Bone marrow (tissue), 2 donors: ENCODE data around the gene OR8B4.
"Not testable (repeated sequence)": the region's sequence is repeated elsewhere in the genome, so short reads cannot be mapped to it uniquely, and the experiment has no call there.

ENCODE experiments used
- DNase-seq, 2 donors: peaks; one replicate each; lab custom pipeline; 2025; lab: John Stamatoyannopoulos, UW

Gene OR8B4

GRCh38 chr11:124405581-124405980, 19.1 kb downstream of the OR8B4 start:
- no peak for DNase-seq

GRCh38 chr11:124403186-124403585, 21.5 kb downstream of the OR8B4 start:
- DNase-seq = not testable (repeated sequence)

- peak; percentile 1 to 14 for DNase-seq
Measured at GRCh38 chr11:124402326-124402922, 22.2 kb downstream of the OR8B4 start.

DNA sequence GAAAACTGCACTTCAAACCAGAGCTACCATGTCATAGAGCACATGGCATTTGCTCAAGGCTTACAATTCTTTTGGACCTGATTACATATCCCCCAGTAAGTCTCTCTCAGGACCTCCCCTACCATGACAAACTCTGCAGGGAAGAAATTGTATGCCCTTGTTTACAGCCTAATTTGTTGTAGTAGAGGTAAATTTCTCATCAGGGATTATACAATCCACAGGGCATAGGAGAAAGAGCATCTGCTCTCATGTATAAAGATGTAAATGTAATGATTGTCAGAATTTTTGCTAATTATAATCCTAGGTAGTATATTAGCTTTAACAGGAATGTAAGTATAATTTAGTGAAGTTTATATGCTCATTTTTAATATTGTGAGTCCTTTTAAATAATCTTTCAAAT, 25.7 kb downstream of the OR8B4 start, which contains the start of gene OR8B3:
TSS of gene OR8B3 (minus strand) at position 101 of the 400 bp plus-strand sequence. CDS start 1,673 bp downstream, outside the sequence.
- DNase-seq = no peak

- DNase-seq = not testable (repeated sequence)
Measured at GRCh38 chr11:124396847-124397246, 27.8 kb downstream of the OR8B4 start.

GRCh38 chr11:124394408-124394807, 30.3 kb downstream of the OR8B4 start:
- no peak for DNase-seq

DNA sequence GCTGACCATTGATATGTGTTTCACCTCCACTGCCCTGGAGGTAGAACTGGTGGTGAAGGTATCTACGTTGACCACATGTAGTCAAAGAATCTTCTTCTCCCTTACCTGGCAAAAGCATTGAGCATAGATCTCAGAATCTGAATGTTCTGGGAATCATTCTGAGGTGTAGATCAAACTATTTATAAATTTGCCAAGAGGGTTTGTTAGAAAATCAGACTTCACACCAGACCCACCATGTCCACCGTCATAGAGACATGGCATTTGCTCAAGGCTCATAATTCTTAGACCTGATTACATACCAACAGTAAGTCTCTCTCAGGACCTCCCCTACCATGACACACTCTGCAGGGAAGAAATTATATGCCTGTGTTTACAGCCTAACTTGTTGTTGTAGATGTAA, 40.3 kb downstream of the OR8B4 start, which contains the start of gene OR8B2:
TSS of gene OR8B2 (minus strand) at position 101 of the 400 bp plus-strand sequence. CDS start 1,156 bp downstream, outside the sequence.
- DNase-seq = no peak

DNA sequence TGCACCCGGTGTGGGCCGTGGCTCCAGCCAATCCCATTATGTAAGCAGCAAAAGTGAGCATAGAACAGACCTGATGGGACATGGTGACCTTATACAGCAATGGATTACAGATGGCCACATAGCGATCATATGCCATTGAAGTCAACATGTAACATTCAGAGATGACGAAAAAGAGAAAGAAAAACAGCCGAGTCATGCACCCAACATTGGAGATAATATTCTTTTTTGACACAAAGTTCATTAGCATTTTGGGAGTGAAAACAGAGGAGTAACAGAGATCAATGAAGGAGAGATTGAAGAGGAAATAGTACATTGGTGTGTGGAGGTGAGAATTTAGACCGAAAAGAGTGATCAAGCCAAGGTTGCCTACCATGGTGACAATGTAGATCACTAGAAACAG, 41.8 kb downstream of the OR8B4 start:
- DNase-seq = not testable (repeated sequence)

- DNase-seq = no peak
Measured at GRCh38 chr11:124380585-124380984, 44.1 kb downstream of the OR8B4 start.

DNA sequence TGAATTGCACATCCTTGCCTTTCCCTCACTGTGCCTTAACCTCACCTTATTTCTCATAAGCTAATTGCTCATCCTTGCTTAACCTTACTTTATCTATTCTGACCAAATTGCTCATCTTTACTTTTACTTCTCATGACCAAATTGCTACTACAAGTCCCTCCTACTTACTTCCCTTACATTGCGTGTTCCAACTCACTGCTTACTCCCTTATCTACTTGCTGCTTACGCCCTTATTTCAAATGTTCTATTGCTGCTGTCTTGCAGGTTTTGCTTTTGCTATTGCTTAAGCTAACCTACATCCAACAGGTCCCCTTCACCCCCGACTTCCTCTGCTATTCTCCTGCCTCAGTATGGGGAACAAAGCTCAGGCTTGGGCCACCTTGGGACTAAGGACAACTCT, 48.4 kb downstream of the OR8B4 start:
- no peak for DNase-seq
